GM18907 (cell line): ENCODE data around the gene NTMT1.

ENCODE experiments used
- ATAC-seq: cut with Tn5 transposase; IDR thresholded peaks from one replicate; pipeline ENCODE4 v1.9.1; 2021; ENCODE audit warnings: mild to moderate bottlenecking, moderate library complexity; ENCODE audit not compliant: unreplicated experiment

The NTMT1 gene

DNA sequence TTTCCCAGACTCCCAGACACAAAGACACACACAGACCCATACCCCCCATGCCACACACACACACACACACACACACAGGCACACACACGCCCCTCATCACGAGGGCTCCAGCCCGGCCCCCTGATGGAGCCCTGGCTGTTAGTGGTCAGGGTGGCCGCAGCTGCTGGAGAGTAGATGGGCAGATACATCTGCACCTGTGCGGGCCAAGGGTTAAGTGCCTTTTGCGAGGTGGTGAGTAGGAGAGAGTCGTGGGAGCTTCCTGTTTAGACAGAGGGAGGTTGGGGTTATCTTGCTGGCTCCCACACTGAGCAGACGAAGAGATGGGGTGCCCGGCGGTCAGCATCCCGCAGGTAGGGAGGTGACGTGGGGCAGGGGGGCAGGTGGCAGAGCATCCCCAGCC is 47.6 kb downstream of the NTMT1 start:
- ATAC-seq: no peak

DNA sequence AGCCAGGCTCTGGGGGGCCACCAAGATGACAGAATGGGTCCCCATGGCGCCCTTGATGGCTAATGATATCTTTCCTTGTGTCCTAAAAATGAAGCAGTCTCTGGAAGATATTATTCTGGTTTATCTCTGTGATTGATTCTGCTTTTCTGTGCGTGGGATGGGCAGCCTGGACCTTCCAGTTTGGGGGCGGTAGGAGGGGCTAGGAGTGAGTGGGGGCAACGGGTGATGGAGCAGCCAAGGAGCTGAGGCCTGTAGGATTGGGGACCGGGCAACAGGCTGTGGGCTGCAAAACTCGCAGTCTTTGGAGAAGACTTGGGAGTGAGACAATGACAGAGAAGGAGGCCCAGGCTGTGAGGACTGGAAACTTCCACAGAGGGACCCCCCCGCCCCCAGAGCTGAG is 48.3 kb downstream of the NTMT1 start:
- ATAC-seq: no peak

DNA sequence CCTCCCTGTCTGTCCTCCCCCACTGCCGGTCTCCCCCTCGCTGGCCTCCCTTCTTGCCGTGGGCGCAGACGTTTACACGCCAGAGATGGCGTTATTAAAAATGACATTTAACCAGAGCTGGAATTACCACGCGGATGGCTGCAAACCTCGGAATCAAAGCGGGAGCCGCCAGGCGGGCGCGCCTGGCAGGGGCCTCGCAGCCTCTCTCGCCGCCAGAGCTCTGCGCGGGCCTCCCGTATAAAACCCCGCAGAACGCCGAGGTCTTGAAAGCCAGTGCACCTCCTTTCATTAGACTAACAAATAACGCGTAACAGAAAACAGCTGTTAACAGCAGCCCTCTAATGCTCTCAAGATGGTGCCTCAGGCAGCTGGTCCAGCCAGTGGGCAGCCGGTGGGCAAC is 49.7 kb downstream of the NTMT1 start:
- no peak for ATAC-seq

DNA sequence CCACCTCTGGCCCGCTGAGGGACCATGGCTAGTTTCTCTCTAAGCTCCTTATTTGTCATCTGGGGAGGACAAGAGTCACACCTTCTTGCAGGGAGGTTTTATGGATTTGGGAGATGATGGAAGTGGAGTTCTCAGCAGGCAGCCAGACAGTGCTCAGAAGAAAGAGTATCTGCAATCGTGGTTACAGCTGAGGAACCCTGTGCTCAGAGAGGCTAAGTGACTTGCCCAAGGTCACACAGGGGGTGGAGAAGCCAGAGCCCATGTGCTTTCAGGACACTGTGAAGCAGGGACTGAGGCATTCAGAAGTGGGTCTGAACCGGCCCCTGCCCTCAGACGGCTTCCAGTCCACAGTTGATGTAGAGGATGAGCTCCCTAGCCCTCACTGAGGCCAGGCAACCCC is 50.3 kb downstream of the NTMT1 start:
- no peak for ATAC-seq

DNA sequence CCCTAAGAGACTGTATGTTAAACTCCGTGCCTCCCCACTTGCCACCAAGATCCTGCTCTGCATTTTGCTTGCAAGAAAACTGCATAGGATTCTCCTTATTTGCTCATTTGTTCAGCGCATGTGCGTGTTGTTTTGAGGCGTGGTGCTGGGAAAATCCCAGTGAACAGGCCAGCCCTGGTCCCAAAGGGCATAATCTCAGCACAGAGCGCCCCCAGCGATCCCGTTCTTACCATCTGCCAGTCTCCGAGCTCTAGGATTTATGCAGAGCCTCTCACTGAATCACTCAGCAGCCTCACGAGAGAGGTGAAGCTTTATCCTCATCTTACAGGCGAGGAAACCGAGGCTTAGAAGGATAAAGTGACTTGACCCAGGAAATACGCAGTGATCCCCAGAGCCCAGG is 51.0 kb downstream of the NTMT1 start:
- no peak for ATAC-seq

DNA sequence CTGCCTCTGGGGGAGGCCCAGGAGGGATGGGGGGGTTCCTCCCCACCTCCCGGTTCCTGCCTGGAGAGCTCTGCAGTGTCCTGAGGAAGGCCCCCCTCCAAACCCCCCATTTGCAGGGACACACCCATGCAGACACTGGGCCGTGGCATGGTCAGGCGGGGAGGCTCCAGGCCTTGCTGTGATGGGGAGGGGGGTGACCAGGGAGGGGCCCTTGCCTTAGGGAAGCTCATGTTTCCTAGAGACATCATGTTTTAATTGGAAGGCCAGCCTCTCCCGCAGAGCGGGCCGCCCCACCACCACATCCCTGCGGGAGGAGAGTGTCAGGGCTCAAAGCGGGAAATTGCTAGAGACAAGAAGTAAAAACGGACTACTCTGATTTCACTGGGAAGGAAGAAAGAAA is 51.5 kb downstream of the NTMT1 start:
- no peak for ATAC-seq

DNA sequence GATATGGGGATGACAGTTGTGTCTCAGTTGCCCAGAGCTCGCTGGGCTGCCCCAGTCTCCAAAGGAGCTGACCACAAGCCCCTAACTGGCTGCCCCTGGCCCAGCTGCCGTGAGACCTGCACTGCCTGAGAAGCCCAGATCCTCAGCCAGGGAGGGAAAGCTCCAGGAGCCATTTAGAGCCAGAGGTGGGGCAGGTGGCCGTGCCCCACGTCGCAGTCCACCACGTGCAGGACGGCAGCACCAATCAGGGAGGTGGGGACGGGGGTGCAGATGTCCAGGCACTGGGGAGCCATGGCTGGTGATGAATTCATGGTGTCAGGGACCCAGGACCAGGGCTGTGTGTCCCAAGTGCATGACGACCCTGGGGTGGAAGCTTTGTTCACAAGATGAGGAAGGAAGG is 52.9 kb downstream of the NTMT1 start:
- ATAC-seq: no peak

DNA sequence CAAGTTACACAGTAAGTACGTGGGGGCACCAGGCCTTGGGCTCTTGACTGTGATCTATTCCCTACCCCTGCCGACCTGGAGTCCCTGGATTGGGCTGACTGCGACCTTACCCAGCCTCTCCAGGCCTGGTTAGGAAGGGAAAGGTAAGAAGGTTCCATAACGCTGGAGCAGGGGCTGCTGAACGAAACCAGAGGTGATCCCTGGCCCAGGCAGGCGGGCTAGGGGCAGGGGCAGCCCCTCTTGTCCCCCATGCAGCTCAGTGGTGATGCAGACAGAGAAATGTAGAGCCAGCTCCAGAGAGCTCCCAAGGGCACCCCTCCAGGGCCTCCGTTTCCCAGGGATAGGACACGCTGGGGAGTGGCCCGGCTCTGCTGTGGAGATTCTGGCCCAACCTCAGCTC is 53.6 kb downstream of the NTMT1 start:
- ATAC-seq: no peak

DNA sequence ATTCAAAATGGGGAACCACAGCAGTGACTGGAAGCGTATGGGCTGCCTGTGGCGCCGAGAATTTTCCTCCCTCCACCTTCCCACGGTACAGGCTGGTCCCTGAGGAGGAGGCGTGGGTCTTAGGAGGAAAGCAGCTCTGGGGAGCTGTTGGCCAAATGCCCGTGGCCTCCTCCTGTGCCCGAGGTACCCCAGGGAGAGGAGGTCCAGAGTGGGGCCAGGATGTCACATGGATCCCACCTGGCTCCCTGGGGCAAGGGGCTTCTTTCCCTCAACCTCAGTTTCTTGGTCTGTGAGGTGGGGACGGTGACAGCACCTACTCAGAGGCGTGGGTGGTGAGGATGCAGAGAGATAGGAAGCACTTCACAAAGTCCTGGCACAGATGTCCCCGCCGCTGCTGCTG is 56.0 kb downstream of the NTMT1 start:
- no peak for ATAC-seq

DNA sequence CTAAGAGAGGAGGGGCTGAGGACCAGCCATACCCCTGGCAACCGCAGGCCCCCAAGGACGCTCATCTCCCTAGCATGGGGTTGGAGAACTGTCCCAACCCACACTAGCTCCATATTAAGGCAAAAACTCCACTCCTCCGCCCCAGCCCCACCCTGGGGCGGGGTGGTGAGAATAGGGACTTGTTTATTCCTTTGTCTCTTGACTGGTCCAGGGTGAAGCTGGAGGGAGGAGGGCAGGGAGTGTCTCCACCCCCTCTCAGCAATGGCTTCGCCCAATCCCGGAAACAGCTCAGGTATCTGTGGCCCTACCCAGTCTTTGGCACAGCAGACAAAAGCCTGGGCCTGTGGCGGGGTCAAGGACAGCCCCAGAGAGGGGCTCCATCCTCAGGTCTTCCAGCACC is 56.4 kb downstream of the NTMT1 start:
- no peak for ATAC-seq

DNA sequence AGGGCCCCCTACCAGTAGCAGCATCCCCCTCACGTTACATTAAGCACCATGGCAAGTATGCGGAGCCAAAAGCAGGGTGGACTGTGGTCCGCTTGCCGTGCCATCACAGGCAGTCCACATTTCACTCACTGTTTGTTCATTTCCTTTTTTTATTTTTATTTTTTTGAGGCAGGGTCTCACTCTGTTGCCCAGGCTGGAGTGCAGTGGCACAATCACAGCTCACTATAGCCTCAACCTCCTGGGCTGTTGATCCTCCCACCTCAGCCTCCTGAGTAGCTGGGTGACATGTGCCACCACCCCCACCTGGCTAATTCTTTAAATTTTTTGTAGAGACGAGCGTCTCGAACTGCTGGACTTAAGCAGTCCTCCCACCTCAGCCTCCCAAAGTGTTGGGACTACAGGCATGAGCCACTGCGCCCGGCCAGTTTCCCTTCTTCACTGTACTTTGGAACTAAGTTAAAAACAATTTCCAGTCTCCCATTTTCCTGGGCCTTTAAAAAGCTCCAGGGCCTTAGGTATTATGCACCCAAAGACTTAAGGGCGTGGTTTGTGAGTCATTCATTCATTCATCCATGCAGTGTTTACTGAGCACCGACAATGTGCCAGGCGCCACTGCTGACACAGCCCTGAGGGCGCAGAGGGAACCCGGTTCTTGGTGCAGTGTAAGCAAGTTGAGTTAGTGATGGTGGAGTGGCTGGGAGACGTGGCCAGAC is 59.4 kb downstream of the NTMT1 start:
- ATAC-seq: no peak
